Uterus (tissue), 2 donors: ENCODE data around the gene GNRHR.

Source experiments
- CTCF ChIP-seq, 4 experiments: fragments of 200-600 bp in 2 of 4; fragments of 450-650 bp in 2 of 4; sonication (generic) in 2 of 4; IDR thresholded peaks; one replicate each; pipeline ENCODE4 v1.5.1; 2016 to 2019; ENCODE audit warnings: antibody characterized with exemption in 4 of 4, mild to moderate bottlenecking in 2 of 4, moderate library complexity in 1 of 4
- POLR2A ChIP-seq, 2 donors: fragments of 450-650 bp; IDR thresholded peaks; one replicate each; pipeline ENCODE4 v1.6.1; 2016; ENCODE audit warnings: antibody characterized with exemption in 2 of 2, mild to moderate bottlenecking in 1 of 2, moderate library complexity in 1 of 2

GRCh38 chr4:67714248-67714583, 40.0 kb downstream of the GNRHR start:
- TF ChIP-seq CTCF (IDR thresholded peaks at IDR 0.05) (no peak), POLR2A (IDR thresholded peaks at IDR 0.05) (no peak)
